GM19324 (cell line): ENCODE measurements around the gene ACBD6.
"Not testable (repeated sequence)": the region's sequence is repeated elsewhere in the genome, so short reads cannot be mapped to it uniquely, and the experiment has no call there.

ENCODE experiments used
- ATAC-seq: cut with Tn5 transposase; IDR thresholded peaks from one replicate; pipeline ENCODE4 v1.9.1; 2021; ENCODE audit warnings: mild to moderate bottlenecking, moderate library complexity; ENCODE audit not compliant: unreplicated experiment, low FRiP score

Gene ACBD6, protein sequence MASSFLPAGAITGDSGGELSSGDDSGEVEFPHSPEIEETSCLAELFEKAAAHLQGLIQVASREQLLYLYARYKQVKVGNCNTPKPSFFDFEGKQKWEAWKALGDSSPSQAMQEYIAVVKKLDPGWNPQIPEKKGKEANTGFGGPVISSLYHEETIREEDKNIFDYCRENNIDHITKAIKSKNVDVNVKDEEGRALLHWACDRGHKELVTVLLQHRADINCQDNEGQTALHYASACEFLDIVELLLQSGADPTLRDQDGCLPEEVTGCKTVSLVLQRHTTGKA

DNA sequence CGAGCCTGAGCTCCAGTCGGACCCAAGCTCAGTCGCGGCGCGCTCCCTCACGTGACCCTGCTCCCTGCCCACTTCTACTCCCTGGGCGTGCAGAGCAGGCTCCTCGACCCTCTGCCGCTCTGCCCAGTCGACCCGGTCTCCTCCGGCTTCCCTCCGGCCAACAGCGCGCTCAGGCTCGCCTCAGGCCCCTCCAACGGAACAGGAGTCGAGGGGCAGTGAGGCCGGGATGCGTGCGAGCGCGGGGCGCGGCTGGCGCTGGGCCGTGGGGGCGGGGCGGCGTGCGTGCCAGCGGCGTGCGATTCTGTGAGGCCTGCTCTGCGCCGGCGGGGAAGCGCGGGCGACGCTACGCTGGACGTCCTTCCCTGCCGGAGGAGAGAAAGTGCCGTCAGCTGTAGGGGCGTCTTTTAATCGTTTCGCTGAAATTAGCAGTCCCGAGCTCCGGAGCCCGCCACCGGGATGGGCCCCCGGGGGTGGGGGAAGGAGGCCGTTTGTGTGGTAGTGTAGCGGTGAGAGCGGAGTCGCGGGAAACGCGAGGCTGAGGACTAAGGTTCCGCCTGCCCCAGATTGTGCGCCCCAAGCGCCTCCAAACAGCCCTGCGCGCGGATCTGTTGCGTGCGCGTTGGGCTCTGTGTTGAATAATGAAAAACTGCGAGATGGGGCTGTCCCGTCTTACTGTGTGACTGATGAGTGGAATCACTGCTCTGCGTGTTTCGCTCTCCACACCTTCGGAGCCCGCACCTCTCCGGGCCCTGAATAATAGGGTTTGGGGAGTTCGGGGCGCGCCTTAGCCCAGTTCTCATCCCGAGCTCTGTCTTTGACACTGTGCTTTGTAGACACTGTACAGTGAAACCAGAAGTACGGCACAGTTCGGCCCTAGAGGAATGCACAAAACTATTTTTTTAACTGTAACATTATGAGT is at the start of gene ACBD6:
TSS of gene ACBD6 (minus strand) at position 217 of the 919 bp plus-strand sequence. CDS start 311 bp downstream, outside the sequence.
- peak; percentile 87 for ATAC-seq

DNA sequence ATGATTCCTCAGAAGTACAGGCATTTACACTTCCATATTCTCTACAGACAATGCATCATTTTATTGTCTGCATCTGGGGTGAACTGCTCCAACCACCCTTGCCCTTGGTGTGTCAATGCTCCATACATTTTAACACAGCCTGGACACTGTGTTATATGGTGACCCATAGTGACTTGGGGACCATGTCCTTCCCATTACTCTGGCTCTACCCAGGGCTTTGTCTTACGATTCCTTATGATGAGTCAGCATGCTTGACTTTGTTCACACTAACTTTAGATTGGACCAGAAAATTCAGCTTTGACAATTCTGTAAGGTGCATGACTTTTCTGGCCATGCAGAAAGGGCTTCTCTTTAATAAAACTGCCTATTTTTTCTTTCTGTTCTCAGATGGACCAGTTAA is 49.6 kb upstream of the ACBD6 start:
- ATAC-seq, result no peak

GRCh38 chr1:180550241-180550640 is 47.9 kb upstream of the ACBD6 start:
- no peak for ATAC-seq

DNA sequence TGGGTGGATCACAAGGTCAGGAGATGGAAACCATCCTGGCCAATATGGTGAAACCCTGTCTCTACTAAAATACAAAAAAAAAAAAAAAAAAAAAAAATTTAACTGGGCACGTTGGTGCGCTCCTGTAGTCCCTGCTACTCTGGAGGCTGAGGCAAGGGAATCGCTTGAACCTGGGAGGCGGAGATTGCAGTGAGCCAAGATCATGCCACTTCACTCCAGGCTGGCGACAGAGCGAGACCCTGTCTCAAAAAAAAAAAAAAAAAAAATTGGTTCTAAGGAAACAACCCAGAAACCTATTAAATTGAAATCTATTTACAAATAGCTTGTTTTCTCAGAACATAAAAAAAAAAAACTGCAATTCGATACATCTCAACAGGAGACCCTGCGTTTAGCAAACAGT is 47.4 kb upstream of the ACBD6 start:
- ATAC-seq, result not testable (repeated sequence)

- ATAC-seq, result no peak
These were observed 46.4 kb upstream of the ACBD6 start for GRCh38 chr1:180548686-180549317.

GRCh38 chr1:180545991-180546390 is 43.6 kb upstream of the ACBD6 start:
- no peak for ATAC-seq

DNA sequence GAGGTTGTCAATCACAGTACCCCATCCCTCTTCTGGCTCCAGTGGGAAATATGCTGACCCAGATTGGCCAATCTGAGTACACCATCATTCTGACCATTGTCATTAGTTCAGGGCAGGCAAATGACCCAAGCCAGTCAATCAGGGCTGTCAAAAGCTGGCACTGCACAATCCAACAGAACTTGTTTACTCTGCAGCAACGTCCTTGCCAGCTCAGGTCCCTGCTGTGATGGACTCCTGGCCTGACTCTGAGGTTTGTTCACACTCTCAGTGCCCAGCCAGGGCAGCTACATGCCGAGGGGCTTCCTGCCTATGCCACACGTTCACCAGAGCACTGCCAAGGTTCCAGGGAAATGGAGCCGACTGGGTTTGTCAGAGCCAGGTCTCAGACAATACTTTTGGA is 41.7 kb upstream of the ACBD6 start:
- no peak for ATAC-seq

DNA sequence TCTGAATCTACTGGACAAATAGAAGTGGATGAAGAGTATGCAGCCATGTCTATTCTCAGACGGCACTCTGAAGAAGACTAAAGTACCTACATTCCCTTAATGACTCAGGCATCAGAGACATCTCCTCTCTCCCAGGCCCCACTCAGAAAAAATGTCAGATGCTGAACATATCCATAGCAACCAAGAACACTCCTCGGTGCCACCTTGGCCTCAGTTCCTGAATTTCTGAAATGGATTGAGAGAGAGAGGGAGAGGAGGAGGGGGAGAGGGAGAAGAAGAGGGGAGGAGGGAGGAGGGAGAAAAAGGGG is 40.4 kb upstream of the ACBD6 start:
- ATAC-seq, result no peak

DNA sequence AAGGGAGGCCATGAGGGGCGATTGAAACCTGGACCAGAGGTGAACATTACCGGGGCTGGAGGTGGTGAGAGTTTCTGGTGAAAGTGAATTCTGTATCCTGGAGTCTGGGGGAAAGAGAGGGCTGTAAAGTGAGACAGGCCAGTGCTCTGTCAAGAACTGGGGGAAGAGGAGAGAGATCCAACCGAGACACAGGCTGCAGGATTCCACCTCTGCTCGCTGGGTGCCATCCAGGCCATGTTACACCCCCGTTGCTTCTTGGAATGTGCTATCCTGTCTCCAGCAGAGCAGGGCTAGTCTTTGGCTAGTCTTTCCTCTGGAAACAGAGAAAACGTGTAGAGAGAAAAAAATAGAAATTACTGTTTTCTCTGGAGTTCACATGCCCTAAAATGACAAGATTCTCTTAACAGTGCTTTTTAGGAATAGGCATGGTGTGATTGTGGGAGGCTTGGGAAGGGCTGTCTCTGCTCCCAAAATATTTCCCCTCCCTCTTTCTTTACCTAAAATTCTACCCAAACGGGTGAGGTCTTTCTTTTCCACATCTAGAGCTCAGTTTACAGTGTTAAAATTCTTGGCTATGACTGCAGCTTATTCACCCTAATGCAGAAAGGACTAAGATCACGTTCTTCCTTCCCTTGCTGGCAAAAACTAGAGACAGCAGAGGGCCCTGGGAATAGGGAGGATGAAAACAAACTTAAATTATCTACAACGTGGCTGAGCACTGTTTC is 39.9 kb upstream of the ACBD6 start:
- no peak for ATAC-seq

GRCh38 chr1:180540697-180541594 is 38.6 kb upstream of the ACBD6 start:
- ATAC-seq, result no peak

DNA sequence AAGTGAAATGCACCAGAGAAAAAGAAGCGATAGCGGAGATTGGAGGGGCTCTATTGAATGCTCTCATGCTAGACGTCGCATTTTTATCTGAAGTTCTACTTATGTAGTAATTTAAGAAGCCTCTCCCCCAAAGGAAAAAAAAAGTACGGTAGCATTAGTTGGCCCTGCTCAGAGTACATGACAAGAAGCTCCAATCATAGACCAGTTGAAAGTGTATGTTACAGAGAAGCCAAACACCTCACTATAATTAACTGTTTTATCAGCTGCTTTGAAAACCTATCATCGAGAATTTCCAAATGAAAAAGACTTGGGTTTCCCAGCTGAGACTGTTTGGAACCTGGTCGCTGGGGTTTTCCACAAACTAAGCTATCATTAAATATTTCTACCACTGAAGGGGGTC is 36.8 kb upstream of the ACBD6 start:
- no peak for ATAC-seq

GRCh38 chr1:180536821-180537372 is 34.5 kb upstream of the ACBD6 start:
- no peak for ATAC-seq

DNA sequence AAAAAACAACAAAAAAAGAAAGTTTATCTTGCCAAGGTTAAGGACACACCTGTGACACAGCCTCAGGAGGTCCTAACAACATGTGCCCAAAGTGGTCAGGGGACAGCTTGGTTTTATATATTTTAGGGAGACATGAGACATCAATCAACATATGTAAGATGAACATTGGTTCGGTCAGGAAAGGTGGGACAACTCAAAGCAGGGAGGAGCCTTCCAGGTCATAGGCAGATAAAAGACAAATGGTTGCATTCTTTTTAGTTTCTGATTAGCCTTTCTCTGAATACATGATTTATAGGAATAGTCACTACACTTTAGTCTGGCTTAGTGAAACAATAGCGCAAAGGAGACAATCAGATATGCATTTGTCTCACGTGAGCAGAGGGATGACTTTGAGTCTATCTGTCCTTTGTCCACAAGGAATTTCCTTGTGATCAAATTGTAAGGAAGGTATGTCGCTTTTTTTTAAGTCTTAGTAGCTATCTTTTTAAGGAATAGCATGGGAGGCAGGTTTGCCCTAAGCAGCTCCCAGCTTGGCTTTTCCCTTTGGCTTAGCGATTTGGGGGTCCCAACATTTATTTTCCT is 33.1 kb upstream of the ACBD6 start:
- ATAC-seq, result no peak

DNA sequence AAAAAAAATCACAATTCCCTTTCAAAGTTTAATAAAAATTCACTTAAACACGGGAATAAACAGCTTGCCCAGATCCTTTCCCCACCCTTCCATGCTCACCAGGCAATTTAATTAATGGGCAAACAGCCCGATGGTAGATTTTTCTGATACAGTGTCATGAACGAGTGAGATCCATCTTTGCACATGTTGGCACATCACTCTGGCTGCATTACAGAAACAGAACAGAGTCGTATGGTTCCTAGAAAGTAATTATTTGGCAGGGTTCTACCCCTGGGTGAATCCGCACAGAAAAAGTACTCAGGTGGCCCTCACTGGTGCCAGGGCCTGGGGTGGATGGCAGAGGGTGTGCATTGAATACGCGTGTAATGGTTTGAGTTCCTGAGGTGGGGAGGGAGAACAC is 31.8 kb upstream of the ACBD6 start:
- no peak for ATAC-seq

- ATAC-seq, result no peak
These were observed 31.1 kb upstream of the ACBD6 start for GRCh38 chr1:180533266-180533987.

DNA sequence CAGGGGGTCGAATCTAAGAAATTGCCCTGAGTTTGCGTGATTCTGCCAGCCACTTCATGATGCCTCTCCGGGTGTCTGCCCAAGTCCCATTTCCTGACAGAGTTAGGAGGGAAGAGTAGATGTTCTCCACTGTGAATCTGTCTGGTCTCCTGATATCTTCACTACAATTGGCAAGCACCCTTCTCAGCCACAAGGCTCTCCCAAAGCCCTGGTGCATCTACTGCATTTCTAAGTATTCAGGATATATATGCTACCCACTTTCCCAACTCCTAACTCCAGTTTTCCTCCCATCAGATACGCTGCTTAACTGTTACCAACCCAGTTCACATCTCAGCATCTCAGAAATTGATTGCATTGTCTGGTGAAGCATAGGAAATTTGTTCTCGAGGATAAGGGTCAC is 30.5 kb upstream of the ACBD6 start:
- ATAC-seq, result no peak

GRCh38 chr1:180530501-180530900 is 28.1 kb upstream of the ACBD6 start:
- ATAC-seq, result no peak

DNA sequence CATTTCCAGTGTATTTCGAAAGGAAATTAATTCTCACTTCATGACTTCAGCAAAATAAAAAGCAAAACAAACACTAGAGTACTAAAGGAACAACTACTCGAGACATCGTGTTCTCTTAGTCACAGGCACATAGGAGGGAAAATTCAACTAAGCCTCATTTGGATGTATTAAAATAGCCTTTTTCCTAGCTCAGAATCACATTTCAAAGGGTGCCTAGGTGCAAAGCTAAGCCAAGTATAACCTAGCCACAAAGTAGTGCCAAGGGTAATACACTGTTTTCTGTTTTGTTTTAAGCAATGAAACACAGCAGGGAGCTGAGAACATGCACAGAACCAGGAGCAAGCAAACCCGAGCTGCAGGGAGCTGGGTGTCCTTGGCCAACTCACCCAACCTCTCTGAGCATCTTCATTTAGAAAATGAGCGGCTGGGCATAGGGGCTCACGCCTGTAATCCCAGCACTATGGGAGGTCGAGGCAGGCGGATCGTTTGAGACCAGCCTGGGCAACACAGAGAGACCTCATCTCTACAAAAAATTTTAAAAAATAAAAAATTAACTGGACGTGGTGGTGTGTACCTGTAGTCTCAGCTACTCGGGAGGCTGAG is 26.6 kb upstream of the ACBD6 start:
- ATAC-seq, result no peak
